Osteoblast (primary cell): Measurements from ENCODE around the gene HMGCS1. TPM values are rescaled to one million over a fixed set of nuclear protein-coding genes. Genes with fewer than 3 reads are reported as not detected.

Experiments
- DNase-seq: peaks from one replicate; pipeline ENCODE4 v3.0.0; 2011; ENCODE audit warnings: low spot score, mixed read lengths; ENCODE audit not compliant: insufficient read length; ENCODE audit errors: missing footprints
- H2AFZ ChIP-seq: 2 replicates; pipeline ENCODE4 v1.6.0; 2011; ENCODE audit warnings: mild to moderate bottlenecking, low read length
- H3K27ac ChIP-seq: 2 replicates; pipeline ENCODE4 v1.5.1; 2011; ENCODE audit warnings: mild to moderate bottlenecking, low read depth, low read length, moderate library complexity
- H3K27me3 ChIP-seq: 2 replicates; pipeline ENCODE4 v1.6.0; 2012; ENCODE audit warnings: mild to moderate bottlenecking, control low read depth, inconsistent platforms, low read length, moderate library complexity; ENCODE audit not compliant: insufficient read depth
- H3K36me3 ChIP-seq: 2 replicates; pipeline ENCODE4 v1.5.1; 2011; ENCODE audit warnings: mild to moderate bottlenecking, low read length, control low read depth, moderate library complexity; ENCODE audit not compliant: insufficient read depth
- H3K4me1 ChIP-seq: 2 replicates; pipeline ENCODE4 v1.5.1; 2011; ENCODE audit warnings: mild to moderate bottlenecking, low read length, control low read depth, moderate library complexity; ENCODE audit not compliant: insufficient read depth
- H3K4me2 ChIP-seq: 2 replicates; pipeline ENCODE4 v1.6.0; 2011; ENCODE audit warnings: mild to moderate bottlenecking, low read length; ENCODE audit not compliant: insufficient read depth
- H3K4me3 ChIP-seq: fragments of 200-600 bp; sonication (generic); 3 replicates; pipeline ENCODE4 v1.5.1; 2012; ENCODE audit warnings: mild to moderate bottlenecking, low read length, inconsistent platforms; ENCODE audit not compliant: insufficient read depth
- H3K79me2 ChIP-seq: 2 replicates; pipeline ENCODE4 v1.6.0; 2012; ENCODE audit warnings: mild to moderate bottlenecking, low read length, control low read depth, inconsistent platforms; ENCODE audit not compliant: insufficient read depth
- H3K9me3 ChIP-seq: 2 replicates; pipeline ENCODE4 v1.5.1; 2011; ENCODE audit warnings: low read depth, low read length, control low read depth
- H4K20me1 ChIP-seq: 2 replicates; pipeline ENCODE4 v1.6.0; 2012; ENCODE audit warnings: mild to moderate bottlenecking, low read length, control low read depth; ENCODE audit not compliant: insufficient read depth
- total RNA-seq: library from RNA; depleted of rRNA; stranded (reverse); fragments of >200 nt; gene quantifications from 2 replicates; pipeline ENCODE4 v1.2.3, GENCODE V29; 2012
- TF ChIP-seq, protein P1 (sequence below): IDR thresholded peaks from 2 replicates; pipeline ENCODE4 v1.5.1; 2011; ENCODE audit warnings: mild to moderate bottlenecking, low read depth, low read length, moderate library complexity; ENCODE audit errors: extremely low read depth

Gene HMGCS1
- total RNA-seq, 1 donor, result 222 TPM

DNA sequence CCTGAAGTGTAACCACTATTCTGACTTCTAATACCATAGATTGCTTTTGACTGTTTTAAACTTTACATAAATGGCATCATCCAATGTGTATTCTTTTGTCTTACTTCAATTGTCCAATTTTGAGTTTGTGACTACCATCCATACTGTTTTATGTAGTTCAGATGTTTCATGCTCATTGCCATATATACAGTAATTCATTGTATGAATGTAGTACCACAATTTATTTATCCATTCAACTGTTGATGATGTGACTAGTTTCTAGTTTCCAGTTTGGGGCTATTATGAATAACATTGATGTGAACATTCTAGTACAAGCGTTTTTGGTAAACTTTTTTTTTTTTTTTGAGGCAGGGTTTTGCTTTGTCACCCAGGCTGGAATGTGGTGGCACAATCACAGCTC lies 55.1 kb downstream of the HMGCS1 start:
- H3K79me2 ChIP-seq, result no peaks in the 10 kb centered on the region
- H4K20me1 ChIP-seq, result no peaks in the 10 kb centered on the region
- H3K4me1 ChIP-seq, result no peaks in the 10 kb centered on the region
- no peak overlapping the region for H2AFZ ChIP-seq
- H3K27ac ChIP-seq, result no peak overlapping the region
- H3K27me3 ChIP-seq, result no peaks in the 10 kb centered on the region
- no peak overlapping the region for H3K4me2 ChIP-seq
- DNase-seq, result no peak
- H3K36me3 ChIP-seq, result no peaks in the 10 kb centered on the region
- no peaks in the 10 kb centered on the region for H3K9me3 ChIP-seq
- H3K4me3 ChIP-seq, result no peak overlapping the region
- TF ChIP-seq, protein P1, sequence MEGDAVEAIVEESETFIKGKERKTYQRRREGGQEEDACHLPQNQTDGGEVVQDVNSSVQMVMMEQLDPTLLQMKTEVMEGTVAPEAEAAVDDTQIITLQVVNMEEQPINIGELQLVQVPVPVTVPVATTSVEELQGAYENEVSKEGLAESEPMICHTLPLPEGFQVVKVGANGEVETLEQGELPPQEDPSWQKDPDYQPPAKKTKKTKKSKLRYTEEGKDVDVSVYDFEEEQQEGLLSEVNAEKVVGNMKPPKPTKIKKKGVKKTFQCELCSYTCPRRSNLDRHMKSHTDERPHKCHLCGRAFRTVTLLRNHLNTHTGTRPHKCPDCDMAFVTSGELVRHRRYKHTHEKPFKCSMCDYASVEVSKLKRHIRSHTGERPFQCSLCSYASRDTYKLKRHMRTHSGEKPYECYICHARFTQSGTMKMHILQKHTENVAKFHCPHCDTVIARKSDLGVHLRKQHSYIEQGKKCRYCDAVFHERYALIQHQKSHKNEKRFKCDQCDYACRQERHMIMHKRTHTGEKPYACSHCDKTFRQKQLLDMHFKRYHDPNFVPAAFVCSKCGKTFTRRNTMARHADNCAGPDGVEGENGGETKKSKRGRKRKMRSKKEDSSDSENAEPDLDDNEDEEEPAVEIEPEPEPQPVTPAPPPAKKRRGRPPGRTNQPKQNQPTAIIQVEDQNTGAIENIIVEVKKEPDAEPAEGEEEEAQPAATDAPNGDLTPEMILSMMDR, result no peak

DNA sequence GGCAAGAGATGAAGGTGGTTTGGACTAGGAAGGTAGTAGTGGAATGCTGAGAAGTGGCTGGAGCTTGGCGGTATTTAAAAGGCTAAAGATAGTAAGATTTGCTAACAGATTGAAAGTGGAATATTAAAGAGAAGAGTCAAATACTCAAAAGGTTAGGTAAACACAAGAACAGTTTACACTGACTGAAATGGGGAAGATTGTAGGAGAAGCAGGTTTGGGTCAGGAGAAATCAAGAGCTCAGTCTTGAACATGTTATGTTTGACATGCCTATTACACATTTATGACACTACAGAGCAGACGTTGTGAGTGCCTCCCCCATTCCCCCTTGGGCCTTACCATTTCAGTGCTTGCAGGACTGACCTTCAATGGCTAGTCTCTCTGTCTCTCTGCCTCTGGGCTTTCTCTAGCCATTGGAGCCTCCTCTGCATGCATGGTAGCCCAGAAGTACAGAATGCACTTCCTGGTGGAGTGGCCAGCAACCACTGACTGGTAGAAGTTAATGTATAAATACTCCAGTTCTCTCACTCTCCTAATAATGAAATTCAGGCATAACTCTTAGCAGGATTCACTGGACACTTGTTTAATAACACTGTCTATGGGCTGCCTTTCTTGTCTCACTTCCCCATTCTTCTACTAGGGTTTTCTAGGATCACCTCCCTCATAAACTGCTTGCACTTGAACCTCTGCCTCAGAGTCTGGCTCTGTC lies 56.8 kb downstream of the HMGCS1 start:
- H3K4me1 ChIP-seq, result no peaks in the 10 kb centered on the region

DNA sequence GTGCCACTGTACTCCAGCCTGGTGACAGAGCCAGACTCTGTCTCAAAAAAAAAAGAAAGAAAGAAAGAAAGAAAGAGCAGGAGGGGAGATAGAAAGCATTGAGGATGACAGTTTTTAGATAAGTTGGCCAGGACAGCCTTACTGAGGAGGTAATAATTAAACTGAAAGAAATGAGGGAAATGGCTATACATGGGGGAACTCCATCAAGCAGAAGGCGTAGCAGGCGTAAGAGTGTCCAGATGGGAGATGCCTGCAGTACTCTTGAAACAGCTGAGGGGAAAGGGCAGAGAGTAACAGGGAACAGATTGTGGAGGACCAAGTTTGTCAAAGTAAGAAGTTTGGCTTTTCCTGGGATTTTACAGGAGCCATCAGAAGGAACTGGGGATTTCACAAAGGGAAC lies 57.5 kb downstream of the HMGCS1 start:
- Histone ChIP-seq H3K79me2 (no peaks in the 10 kb centered on the region), H3K36me3 (no peaks in the 10 kb centered on the region), H3K4me2 (no peak overlapping the region), H3K9me3 (no peaks in the 10 kb centered on the region), H2AFZ (no peak overlapping the region), H3K27ac (no peak overlapping the region), H3K4me3 (no peak overlapping the region), H3K4me1 (no peaks in the 10 kb centered on the region), H4K20me1 (no peaks in the 10 kb centered on the region), H3K27me3 (no peaks in the 10 kb centered on the region)
- DNase-seq, result no peak
- TF ChIP-seq, protein P1, result no peak

More for the DNA sequence above, 56.8 kb downstream of the HMGCS1 start:
- H3K79me2 ChIP-seq, result no peaks in the 10 kb centered on the region
- no peak overlapping the region for H3K4me2 ChIP-seq
- DNase-seq, result no peak
- H2AFZ ChIP-seq, result no peak overlapping the region
- no peaks in the 10 kb centered on the region for H4K20me1 ChIP-seq
- H3K36me3 ChIP-seq, result no peaks in the 10 kb centered on the region
- TF ChIP-seq, protein P1, result no peak
- no peaks in the 10 kb centered on the region for H3K9me3 ChIP-seq
- no peak overlapping the region for H3K27ac ChIP-seq
- no peaks in the 10 kb centered on the region for H3K27me3 ChIP-seq
- no peak overlapping the region for H3K4me3 ChIP-seq

DNA sequence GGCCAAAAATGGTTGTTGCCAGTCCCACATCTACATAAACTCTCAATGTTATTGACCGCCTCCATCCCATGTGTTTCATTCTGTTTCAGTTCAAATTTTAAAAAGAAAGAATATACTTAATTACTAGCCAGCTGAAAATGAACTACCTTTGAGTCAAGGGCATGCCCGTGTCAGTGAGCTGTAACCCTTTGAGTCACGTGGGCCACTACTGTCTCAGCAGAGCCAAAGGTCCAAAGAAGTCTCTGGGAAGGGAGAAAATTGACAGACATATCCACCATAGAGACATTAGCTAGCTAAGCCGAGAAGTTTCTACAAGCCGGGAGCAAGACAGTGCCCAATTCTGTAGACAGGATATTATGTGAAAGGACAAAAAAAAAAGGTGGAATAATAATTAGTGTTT lies 61.5 kb downstream of the HMGCS1 start:
- no peaks in the 10 kb centered on the region for H4K20me1 ChIP-seq
- H3K4me3 ChIP-seq, result no peak overlapping the region
- TF ChIP-seq, protein P1, result no peak
- H3K4me2 ChIP-seq, result no peak overlapping the region
- H3K4me1 ChIP-seq, result no peaks in the 10 kb centered on the region
- H3K36me3 ChIP-seq, result no peaks in the 10 kb centered on the region
- no peak overlapping the region for H2AFZ ChIP-seq
- H3K79me2 ChIP-seq, result no peaks in the 10 kb centered on the region
- H3K9me3 ChIP-seq, result no peaks in the 10 kb centered on the region
- DNase-seq, result no peak
- H3K27ac ChIP-seq, result no peak overlapping the region
- no peaks in the 10 kb centered on the region for H3K27me3 ChIP-seq
